ENCODE measurements around the gene ZFYVE21.
"Not testable (repeated sequence)": the region's sequence is repeated elsewhere in the genome, so short reads cannot be mapped to it uniquely, and the experiment has no call there.

The ZFYVE21 gene

GRCh38 chr14:103758059-103758776, 42.6 kb downstream of the ZFYVE21 start:
- no peaks in the 10 kb centered on the region for H3K27me3 Mint-ChIP-seq
- no peak overlapping the region for H3K4me3 Mint-ChIP-seq
- peaks cover 2 to 4% of the 10 kb centered on the region in 2 donors for H3K36me3 Mint-ChIP-seq
- ATAC-seq (replicated peaks) (no peak), DNase-seq (no peak)
- H3K9me3 Mint-ChIP-seq: no peaks in the 10 kb centered on the region
- H3K27ac Mint-ChIP-seq: no peak overlapping the region
- H3K4me1 Mint-ChIP-seq: no peaks in the 10 kb centered on the region

- DNase-seq: no peak
- Mint-ChIP-seq H3K4me3 (no peak overlapping the region), H3K36me3 (peaks cover 4 to 10% of the 10 kb centered on the region in 2 donors), H3K4me1 (no peaks in the 10 kb centered on the region), H3K9me3 (no peaks in the 10 kb centered on the region), H3K27ac (no peak overlapping the region), H3K27me3 (no peaks in the 10 kb centered on the region)
- no peak for ATAC-seq (replicated peaks)
These were observed 46.4 kb downstream of the ZFYVE21 start for GRCh38 chr14:103762036-103762435.

GRCh38 chr14:103762541-103762940, 46.9 kb downstream of the ZFYVE21 start:
- DNase-seq (no peak), ATAC-seq (replicated peaks) (no peak)
- no peak overlapping the region for H3K4me3 Mint-ChIP-seq
- peaks cover 2 to 12% of the 10 kb centered on the region in 2 donors for H3K36me3 Mint-ChIP-seq
- H3K4me1 Mint-ChIP-seq: no peaks in the 10 kb centered on the region
- no peak overlapping the region for H3K27ac Mint-ChIP-seq
- no peaks in the 10 kb centered on the region for H3K27me3 Mint-ChIP-seq
- no peaks in the 10 kb centered on the region for H3K9me3 Mint-ChIP-seq

GRCh38 chr14:103763730-103764488, 48.3 kb downstream of the ZFYVE21 start:
- Mint-ChIP-seq H3K27me3 (no peaks in the 10 kb centered on the region), H3K36me3 (peaks cover 2 to 13% of the 10 kb centered on the region in 2 donors), H3K27ac (peak overlapping the region; percentile 31), H3K4me1 (no peaks in the 10 kb centered on the region), H3K4me3 (no peak overlapping the region), H3K9me3 (no peaks in the 10 kb centered on the region)
- no peak for DNase-seq
- ATAC-seq (replicated peaks): no peak

GRCh38 chr14:103765526-103765925, 49.9 kb downstream of the ZFYVE21 start:
- no peak for DNase-seq
- Mint-ChIP-seq H3K27me3 (no peaks in the 10 kb centered on the region), H3K4me1 (no peaks in the 10 kb centered on the region), H3K9me3 (no peaks in the 10 kb centered on the region), H3K27ac (no peak overlapping the region), H3K4me3 (no peak overlapping the region), H3K36me3 (peaks cover 2 to 13% of the 10 kb centered on the region in 2 donors)
- ATAC-seq (replicated peaks): no peak

GRCh38 chr14:103767336-103767894, 51.8 kb downstream of the ZFYVE21 start:
- Mint-ChIP-seq H3K4me3 (no peak overlapping the region), H3K27me3 (peaks cover 0 to 4% of the 10 kb centered on the region in 2 donors), H3K27ac (no peak overlapping the region), H3K36me3 (peaks cover 7 to 23% of the 10 kb centered on the region in 2 donors), H3K9me3 (peaks cover 0 to 5% of the 10 kb centered on the region in 2 donors), H3K4me1 (no peaks in the 10 kb centered on the region)
- ATAC-seq (replicated peaks) (no peak), DNase-seq (no peak)

GRCh38 chr14:103770500-103770899, 54.9 kb downstream of the ZFYVE21 start:
- H3K36me3 Mint-ChIP-seq: peaks cover 7 to 25% of the 10 kb centered on the region in 2 donors
- peaks cover 0 to 5% of the 10 kb centered on the region in 2 donors for H3K27me3 Mint-ChIP-seq
- ATAC-seq (replicated peaks): no peak
- H3K4me3 Mint-ChIP-seq: no peak overlapping the region
- H3K27ac Mint-ChIP-seq: no peak overlapping the region
- peaks cover 0 to 5% of the 10 kb centered on the region in 2 donors for H3K9me3 Mint-ChIP-seq
- no peak for DNase-seq
- H3K4me1 Mint-ChIP-seq: no peaks in the 10 kb centered on the region

GRCh38 chr14:103770902-103771301, 55.3 kb downstream of the ZFYVE21 start:
- peaks cover 0 to 5% of the 10 kb centered on the region in 2 donors for H3K9me3 Mint-ChIP-seq
- H3K4me1 Mint-ChIP-seq: no peaks in the 10 kb centered on the region
- no peak overlapping the region for H3K27ac Mint-ChIP-seq

GRCh38 chr14:103772078-103772712, 56.6 kb downstream of the ZFYVE21 start:
- Mint-ChIP-seq H3K36me3 (peaks cover 9 to 29% of the 10 kb centered on the region in 2 donors), H3K4me3 (no peak overlapping the region), H3K9me3 (peaks cover 0 to 5% of the 10 kb centered on the region in 2 donors), H3K27ac (no peak overlapping the region), H3K27me3 (peaks cover 0 to 5% of the 10 kb centered on the region in 2 donors), H3K4me1 (no peaks in the 10 kb centered on the region)
- ATAC-seq (replicated peaks) (no peak), DNase-seq (no peak)

More at GRCh38 chr14:103770902-103771301, 55.3 kb downstream of the ZFYVE21 start:
- DNase-seq (no peak), ATAC-seq (replicated peaks) (no peak)
- Mint-ChIP-seq H3K36me3 (peaks cover 7 to 26% of the 10 kb centered on the region in 2 donors), H3K4me3 (no peak overlapping the region), H3K27me3 (peaks cover 0 to 5% of the 10 kb centered on the region in 2 donors)

GRCh38 chr14:103773521-103773920, 57.9 kb downstream of the ZFYVE21 start:
- no peak for DNase-seq
- Mint-ChIP-seq H3K36me3 (peaks cover 12 to 30% of the 10 kb centered on the region in 2 donors), H3K9me3 (peaks cover 0 to 5% of the 10 kb centered on the region in 2 donors), H3K4me3 (no peak overlapping the region), H3K27me3 (peaks cover 0 to 5% of the 10 kb centered on the region in 2 donors), H3K4me1 (no peaks in the 10 kb centered on the region), H3K27ac (no peak overlapping the region)
- ATAC-seq (replicated peaks): no peak

- DNase-seq (no peak), ATAC-seq (replicated peaks) (no peak)
- Mint-ChIP-seq H3K4me3 (no peak overlapping the region), H3K27me3 (peaks cover 0 to 5% of the 10 kb centered on the region in 2 donors), H3K27ac (no peak overlapping the region), H3K9me3 (peaks cover 0 to 5% of the 10 kb centered on the region in 2 donors), H3K36me3 (peaks cover 14 to 33% of the 10 kb centered on the region in 2 donors), H3K4me1 (no peaks in the 10 kb centered on the region)
These were observed 59.9 kb downstream of the ZFYVE21 start for GRCh38 chr14:103775506-103775905.

- not testable (repeated sequence) for H3K27me3 Mint-ChIP-seq; ATAC-seq (replicated peaks); DNase-seq; H3K4me3 Mint-ChIP-seq; H3K27ac Mint-ChIP-seq; H3K9me3 Mint-ChIP-seq; H3K4me1 Mint-ChIP-seq
- peaks cover 14 to 30% of the 10 kb centered on the region in 2 donors for H3K36me3 Mint-ChIP-seq
These were observed 60.7 kb downstream of the ZFYVE21 start for GRCh38 chr14:103776319-103776718.

GRCh38 chr14:103782376-103782775, 66.8 kb downstream of the ZFYVE21 start:
- Mint-ChIP-seq H3K9me3 (no peaks in the 10 kb centered on the region), H3K36me3 (peaks cover 4 to 8% of the 10 kb centered on the region in 2 donors), H3K4me1 (no peaks in the 10 kb centered on the region), H3K27ac (no peak overlapping the region), H3K27me3 (no peaks in the 10 kb centered on the region), H3K4me3 (no peak overlapping the region)
- no peak for ATAC-seq (replicated peaks)
- DNase-seq: no peak

Measured in stimulated activated naive B cell treated with anti-CD40 and anti-IgM and Interleukin-4, amounts not matched to agents 10 μg/mL and 1 μg/mL and 100 μg/mL, for 72 hours (primary cell).